ENCODE measurements around the gene ZNF263. TPM values are rescaled to one million over a fixed set of nuclear protein-coding genes. Genes with fewer than 3 reads are reported as not detected.

Gene ZNF263
- total and polyA plus RNA-seq, 9 of the 15 experiments (the other 6 are each of a cell fraction or from before 2014, with no cell fraction given): 4.6 to 48.3 (median 31.8) TPM

DNA sequence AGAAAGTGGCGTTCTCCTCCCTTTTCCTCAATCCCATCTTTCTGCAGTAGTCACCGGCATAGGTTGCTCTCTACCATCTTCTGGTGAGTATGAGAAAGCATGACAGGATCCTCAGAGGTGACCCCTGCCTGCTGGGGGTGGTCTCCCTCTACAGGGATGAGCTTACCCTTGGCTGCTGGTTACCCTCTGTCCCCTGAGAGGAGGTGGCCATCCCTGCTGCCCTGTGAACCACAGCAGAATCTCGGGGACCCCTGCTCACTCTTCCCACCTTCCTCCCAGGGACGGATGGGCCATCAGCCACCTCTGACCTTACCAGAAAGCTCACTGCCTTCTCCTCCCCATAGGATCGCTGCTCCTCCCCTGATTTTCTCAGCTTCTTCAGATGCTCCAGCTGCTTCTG is 34.7 kb upstream of the ZNF263 start:
- no peak overlapping the region for H2AFZ ChIP-seq (ENCODE audit: low read depth, low read length)
- 0% methylated on average over 4 of the region's 5 CpGs for WGBS (ENCODE audit: insufficient coverage, low coverage, missing lambda C conversion rate)
- no peaks in the 10 kb centered on the region for H4K20me1 ChIP-seq (replicated peaks; ENCODE audit: control insufficient read depth, insufficient read depth, low read length)
- no TSS peak for BruUV-seq (replicated peaks)
- H3K36me3 ChIP-seq (ENCODE audit: control insufficient read depth, insufficient read depth, low read length): no peaks in the 10 kb centered on the region
- in situ Hi-C loops (cut with MboI): no loop called here
- ATAC-seq (no peak), DNase-seq (ENCODE audit: extremely low read depth in 1 of 4, low spot score in 3 of 4) (no peak), FAIRE-seq (no peak)
- ChIA-PET CTCF (ENCODE audit: low intra/inter-chr PET ratio) (no interaction called here), POLR2A (no interaction called here)
- H3K9ac ChIP-seq (ENCODE audit: insufficient read depth in 1 of 2, low read depth in 2 of 2, low read length in 2 of 2): no peak overlapping the region; a peak in 1 of 4 replicates
- H3K79me2 ChIP-seq (ENCODE audit: control insufficient read depth, insufficient read depth, low read length): no peaks in the 10 kb centered on the region
- H3K9me3 ChIP-seq (replicated peaks; ENCODE audit: control insufficient read depth, insufficient read depth, low read depth, low read length): peaks cover 4% of the 10 kb centered on the region
- no peak for TF ChIP-seq HNRNPUL1 (IDR thresholded peaks at IDR 0.05; ENCODE audit: low read length)
- TF ChIP-seq TCFL5 (CRISPR knock-in tag; conservative IDR thresholded peaks at IDR 0.05): no peak
- TF ChIP-seq POLR2H (tag; IDR thresholded peaks at IDR 0.05; ENCODE audit: low read depth): no peak
- no peak for TF ChIP-seq ZNF217 (CRISPR knock-in tag; IDR thresholded peaks at IDR 0.05)
- no peak for TF ChIP-seq NFYB (IDR thresholded peaks at IDR 0.05; ENCODE audit: extremely low read depth, insufficient read length)
- no peak for TF ChIP-seq YBX1 (IDR thresholded peaks at IDR 0.05)
- no peak for TF ChIP-seq KAT7 (CRISPR knock-in tag; IDR thresholded peaks at IDR 0.05; ENCODE audit: borderline replicate concordance)
- peaks cover 20 to 65% of the 10 kb centered on the region in 2 experiments for H3K27me3 ChIP-seq (ENCODE audit: control insufficient read depth in 2 of 2, insufficient read depth in 2 of 2, low read length in 2 of 2)
- H3K27ac ChIP-seq (ENCODE audit: extremely low read depth, low read depth, low read length): no peak overlapping the region
- intact Hi-C loops (cut with micrococcal nuclease): no loop called here
- peaks cover 0 to 5% of the 10 kb centered on the region in 2 experiments; a peak in 1 of 5 replicates for H3K4me1 ChIP-seq (replicated peaks in 1 of 2; ENCODE audit: control insufficient read depth in 2 of 2, insufficient read depth in 2 of 2, low read length in 2 of 2)
- no peaks in the 10 kb centered on the region for H3K9me1 ChIP-seq (ENCODE audit: control insufficient read depth, insufficient read depth, low read length)
- no peak overlapping the region for H3K4me3 ChIP-seq
- no peak overlapping the region for H3K4me2 ChIP-seq (ENCODE audit: insufficient read depth, low read length)

- Histone ChIP-seq H3K79me2 (ENCODE audit: control insufficient read depth, insufficient read depth, low read length) (no peaks in the 10 kb centered on the region), H3K9me1 (ENCODE audit: control insufficient read depth, insufficient read depth, low read length) (no peaks in the 10 kb centered on the region), H3K27me3 (ENCODE audit: control insufficient read depth in 2 of 2, insufficient read depth in 2 of 2, low read length in 2 of 2) (peaks cover 15 to 61% of the 10 kb centered on the region in 2 experiments), H3K9ac (ENCODE audit: insufficient read depth in 1 of 2, low read depth in 2 of 2, low read length in 2 of 2) (no peak overlapping the region), H3K4me1 (replicated peaks in 1 of 2; ENCODE audit: control insufficient read depth in 2 of 2, insufficient read depth in 2 of 2, low read length in 2 of 2) (peaks cover 0 to 5% of the 10 kb centered on the region in 2 experiments; a peak in 1 of 5 replicates), H3K4me3 (no peak overlapping the region), H2AFZ (ENCODE audit: low read depth, low read length) (no peak overlapping the region), H3K4me2 (ENCODE audit: insufficient read depth, low read length) (no peak overlapping the region), H3K27ac (ENCODE audit: extremely low read depth, low read depth, low read length) (no peak overlapping the region), H3K36me3 (ENCODE audit: control insufficient read depth, insufficient read depth, low read length) (no peaks in the 10 kb centered on the region), H3K9me3 (replicated peaks; ENCODE audit: control insufficient read depth, insufficient read depth, low read depth, low read length) (peaks cover 4% of the 10 kb centered on the region), H4K20me1 (replicated peaks; ENCODE audit: control insufficient read depth, insufficient read depth, low read length) (no peaks in the 10 kb centered on the region)
- POLR2A ChIA-PET: interaction anchor here (0.7 kb wide), 1 partner anchor 9 kb away, joined by 3 read pairs; no protein-coding TSS in a partner anchor
- intact Hi-C loops (cut with micrococcal nuclease): no loop called here
- DNase-seq (ENCODE audit: extremely low read depth in 1 of 4, low spot score in 3 of 4): no peak
- WGBS (ENCODE audit: insufficient coverage, low coverage, missing lambda C conversion rate): 0% methylated on average over 1 of the region's 1 CpG
- FAIRE-seq: no peak
- no peak for ATAC-seq
- BruUV-seq (replicated peaks): no TSS peak
- CTCF ChIA-PET (ENCODE audit: low intra/inter-chr PET ratio): no interaction called here
- in situ Hi-C loops (cut with MboI): no loop called here
- TF ChIP-seq CC2D1A (IDR thresholded peaks at IDR 0.05) (no peak), NELFE (IDR thresholded peaks at IDR 0.05; ENCODE audit: insufficient read depth, insufficient read length) (no peak), MEF2A (IDR thresholded peaks at IDR 0.05; ENCODE audit: control insufficient read depth, low read depth, low read length) (no peak), IRF1 (CRISPR knock-in tag; IDR thresholded peaks at IDR 0.05; ENCODE audit: borderline replicate concordance) (no peak), KAT7 (CRISPR knock-in tag; IDR thresholded peaks at IDR 0.05; ENCODE audit: borderline replicate concordance) (no peak), NFYB (IDR thresholded peaks at IDR 0.05; ENCODE audit: extremely low read depth, insufficient read length) (no peak), HDGF (IDR thresholded peaks at IDR 0.05) (no peak)
- TF ChIP-seq, protein P1, sequence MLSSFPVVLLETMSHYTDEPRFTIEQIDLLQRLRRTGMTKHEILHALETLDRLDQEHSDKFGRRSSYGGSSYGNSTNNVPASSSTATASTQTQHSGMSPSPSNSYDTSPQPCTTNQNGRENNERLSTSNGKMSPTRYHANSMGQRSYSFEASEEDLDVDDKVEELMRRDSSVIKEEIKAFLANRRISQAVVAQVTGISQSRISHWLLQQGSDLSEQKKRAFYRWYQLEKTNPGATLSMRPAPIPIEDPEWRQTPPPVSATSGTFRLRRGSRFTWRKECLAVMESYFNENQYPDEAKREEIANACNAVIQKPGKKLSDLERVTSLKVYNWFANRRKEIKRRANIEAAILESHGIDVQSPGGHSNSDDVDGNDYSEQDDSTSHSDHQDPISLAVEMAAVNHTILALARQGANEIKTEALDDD (IDR thresholded peaks at IDR 0.05): no peak
- TF ChIP-seq, protein P2, sequence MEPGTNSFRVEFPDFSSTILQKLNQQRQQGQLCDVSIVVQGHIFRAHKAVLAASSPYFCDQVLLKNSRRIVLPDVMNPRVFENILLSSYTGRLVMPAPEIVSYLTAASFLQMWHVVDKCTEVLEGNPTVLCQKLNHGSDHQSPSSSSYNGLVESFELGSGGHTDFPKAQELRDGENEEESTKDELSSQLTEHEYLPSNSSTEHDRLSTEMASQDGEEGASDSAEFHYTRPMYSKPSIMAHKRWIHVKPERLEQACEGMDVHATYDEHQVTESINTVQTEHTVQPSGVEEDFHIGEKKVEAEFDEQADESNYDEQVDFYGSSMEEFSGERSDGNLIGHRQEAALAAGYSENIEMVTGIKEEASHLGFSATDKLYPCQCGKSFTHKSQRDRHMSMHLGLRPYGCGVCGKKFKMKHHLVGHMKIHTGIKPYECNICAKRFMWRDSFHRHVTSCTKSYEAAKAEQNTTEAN (CRISPR knock-in tag; IDR thresholded peaks at IDR 0.05): no peak
Observed at GRCh38 chr16:3249020-3249419, 34.3 kb upstream of the ZNF263 start.
